ENCODE results near the gene ZCCHC7.

- no peak for TF ChIP-seq EZH2phosphoT487 (IDR thresholded peaks at IDR 0.05; ENCODE audit: low read depth)
- TF ChIP-seq, protein P1, sequence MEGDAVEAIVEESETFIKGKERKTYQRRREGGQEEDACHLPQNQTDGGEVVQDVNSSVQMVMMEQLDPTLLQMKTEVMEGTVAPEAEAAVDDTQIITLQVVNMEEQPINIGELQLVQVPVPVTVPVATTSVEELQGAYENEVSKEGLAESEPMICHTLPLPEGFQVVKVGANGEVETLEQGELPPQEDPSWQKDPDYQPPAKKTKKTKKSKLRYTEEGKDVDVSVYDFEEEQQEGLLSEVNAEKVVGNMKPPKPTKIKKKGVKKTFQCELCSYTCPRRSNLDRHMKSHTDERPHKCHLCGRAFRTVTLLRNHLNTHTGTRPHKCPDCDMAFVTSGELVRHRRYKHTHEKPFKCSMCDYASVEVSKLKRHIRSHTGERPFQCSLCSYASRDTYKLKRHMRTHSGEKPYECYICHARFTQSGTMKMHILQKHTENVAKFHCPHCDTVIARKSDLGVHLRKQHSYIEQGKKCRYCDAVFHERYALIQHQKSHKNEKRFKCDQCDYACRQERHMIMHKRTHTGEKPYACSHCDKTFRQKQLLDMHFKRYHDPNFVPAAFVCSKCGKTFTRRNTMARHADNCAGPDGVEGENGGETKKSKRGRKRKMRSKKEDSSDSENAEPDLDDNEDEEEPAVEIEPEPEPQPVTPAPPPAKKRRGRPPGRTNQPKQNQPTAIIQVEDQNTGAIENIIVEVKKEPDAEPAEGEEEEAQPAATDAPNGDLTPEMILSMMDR (IDR thresholded peaks at IDR 0.05; ENCODE audit: low read depth, low read length), result no peak
Observed at GRCh38 chr9:37327553-37327952, 207.2 kb downstream of the ZCCHC7 start.

Data from OCI-LY3 (cell line).